GM21447 (cell line): ENCODE measurements around the gene CXorf51B.
"Not testable (repeated sequence)": the region's sequence is repeated elsewhere in the genome, so short reads cannot be mapped to it uniquely, and the experiment has no call there.

Source experiments
- ATAC-seq: cut with Tn5 transposase; IDR thresholded peaks from one replicate; pipeline ENCODE4 v1.9.1; 2021; ENCODE audit not compliant: unreplicated experiment

The CXorf51B gene

DNA sequence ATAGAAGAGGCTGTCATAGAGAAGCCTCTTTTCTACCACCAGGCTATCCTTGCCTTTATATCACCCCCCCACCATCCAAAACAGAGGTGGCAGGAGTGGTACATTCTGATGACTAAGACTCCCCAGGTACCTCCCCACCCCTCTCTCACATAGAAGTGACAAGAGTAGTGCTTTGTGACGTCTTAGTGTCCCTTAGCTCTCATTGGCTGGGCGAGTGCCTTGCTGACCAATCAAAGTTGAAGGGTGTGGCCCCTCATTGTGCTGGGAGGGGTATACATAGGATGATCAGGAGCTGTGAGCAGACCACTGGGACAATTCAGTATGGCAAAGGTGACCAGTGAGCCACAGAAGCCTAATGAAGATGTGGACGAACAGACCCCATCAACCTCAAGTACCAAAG lies at the start of gene CXorf51B:
Gene CXorf51B, plus strand, starts transcription at position 301 of the 400 bp plus-strand sequence. Its CDS starts 21 bp downstream, at position 322.
- not testable (repeated sequence) for ATAC-seq

DNA sequence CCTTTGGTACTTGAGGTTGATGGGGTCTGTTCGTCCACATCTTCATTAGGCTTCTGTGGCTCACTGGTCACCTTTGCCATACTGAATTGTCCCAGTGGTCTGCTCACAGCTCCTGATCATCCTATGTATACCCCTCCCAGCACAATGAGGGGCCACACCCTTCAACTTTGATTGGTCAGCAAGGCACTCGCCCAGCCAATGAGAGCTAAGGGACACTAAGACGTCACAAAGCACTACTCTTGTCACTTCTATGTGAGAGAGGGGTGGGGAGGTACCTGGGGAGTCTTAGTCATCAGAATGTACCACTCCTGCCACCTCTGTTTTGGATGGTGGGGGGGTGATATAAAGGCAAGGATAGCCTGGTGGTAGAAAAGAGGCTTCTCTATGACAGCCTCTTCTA lies 5.1 kb downstream of the CXorf51B start, which contains the start of gene CXorf51A:
Gene CXorf51A, minus strand, starts transcription at position 101 of the 400 bp plus-strand sequence. Its CDS starts 21 bp downstream, at position 80.
- ATAC-seq: not testable (repeated sequence)

DNA sequence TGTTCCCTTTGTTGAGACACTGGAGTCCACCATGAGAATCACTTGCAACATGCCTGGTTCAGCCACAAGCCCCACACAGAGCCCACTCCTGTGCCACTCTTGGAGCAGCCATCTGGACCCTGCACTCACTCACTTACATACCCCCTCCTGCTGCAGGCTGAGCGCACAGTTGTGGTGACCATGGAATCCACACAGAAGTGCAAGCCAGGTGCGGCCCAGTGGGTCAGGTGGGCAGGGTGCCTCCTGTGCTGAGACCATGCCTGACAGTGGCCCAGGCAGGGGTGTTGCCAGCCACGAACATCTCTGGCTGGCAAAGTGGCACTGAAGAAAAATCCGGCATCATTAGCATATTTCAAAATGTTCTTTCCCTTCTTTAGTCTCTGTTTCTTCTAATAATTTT lies 22.4 kb downstream of the CXorf51B start:
- no peak for ATAC-seq

DNA sequence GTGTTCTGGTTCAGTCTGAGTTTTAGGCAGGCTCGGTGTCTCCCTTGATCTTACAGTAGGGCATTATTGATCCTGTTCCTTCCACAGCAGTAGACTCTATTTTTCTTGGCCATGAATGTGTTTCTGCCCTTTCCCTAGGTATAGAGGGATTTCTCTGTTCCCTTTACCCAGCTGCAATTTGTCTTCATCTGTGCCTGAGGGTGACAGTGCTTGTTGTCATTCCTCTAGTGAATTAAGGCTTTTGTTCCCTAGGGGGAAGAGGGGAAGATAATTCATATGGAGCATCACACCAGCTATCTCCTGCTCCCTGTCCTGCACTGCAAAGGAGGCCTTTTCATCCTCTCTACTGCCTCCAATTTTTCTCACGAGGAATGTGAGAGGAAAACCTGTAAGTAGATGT lies 44.7 kb downstream of the CXorf51B start:
- no peak for ATAC-seq
